NB4 (cell line): ENCODE measurements around the gene CD83.
A peak's percentile ranks its signal among the peaks of the same experiment; 100 is the strongest.

ENCODE experiments used
- DNase-seq: peaks from one replicate; pipeline ENCODE4 v3.0.0; 2010; ENCODE audit warnings: low read depth
- H3K4me3 ChIP-seq: one replicate; pipeline ENCODE4 v1.5.1; 2011; ENCODE audit warnings: mild to moderate bottlenecking, low read depth, low read length, moderate library complexity
- CTCF ChIP-seq: IDR thresholded peaks from one replicate; pipeline ENCODE4 v1.5.1; 2012; ENCODE audit warnings: low read depth, low read length
- MAX ChIP-seq: IDR thresholded peaks from 2 replicates; pipeline ENCODE4 v1.6.1; 2011; ENCODE audit warnings: low read depth, low read length
- MYC ChIP-seq: IDR thresholded peaks from 2 replicates; pipeline ENCODE4 v1.6.1; 2011; ENCODE audit warnings: low read depth, low read length
- POLR2A ChIP-seq: IDR thresholded peaks from 2 replicates; pipeline ENCODE4 v1.6.1; 2011; ENCODE audit warnings: mild to moderate bottlenecking; ENCODE audit not compliant: insufficient read length; ENCODE audit errors: extremely low read depth

The CD83 gene

GRCh38 chr6:14162826-14163225, 45.3 kb downstream of the CD83 start:
- TF ChIP-seq CTCF (no peak), POLR2A (no peak), MAX (no peak), MYC (no peak)
- DNase-seq: no peak
- no peak overlapping the region for H3K4me3 ChIP-seq

GRCh38 chr6:14165091-14165490, 47.5 kb downstream of the CD83 start:
- no peak overlapping the region for H3K4me3 ChIP-seq
- TF ChIP-seq MYC (no peak), CTCF (no peak), POLR2A (no peak), MAX (no peak)
- no peak for DNase-seq

- no peak for DNase-seq
- no peak overlapping the region for H3K4me3 ChIP-seq
- TF ChIP-seq MAX (no peak), CTCF (no peak)
These were observed 49.3 kb downstream of the CD83 start for GRCh38 chr6:14166839-14167238.

GRCh38 chr6:14170128-14170527, 52.6 kb downstream of the CD83 start:
- TF ChIP-seq CTCF (no peak), MYC (no peak), MAX (no peak), POLR2A (no peak)
- no peak for DNase-seq
- no peak overlapping the region for H3K4me3 ChIP-seq

GRCh38 chr6:14172562-14172961, 55.0 kb downstream of the CD83 start:
- TF ChIP-seq POLR2A (no peak), MYC (no peak), CTCF (no peak), MAX (no peak)
- H3K4me3 ChIP-seq: no peak overlapping the region
- DNase-seq: peak; percentile 30

GRCh38 chr6:14174226-14174625, 56.7 kb downstream of the CD83 start:
- TF ChIP-seq MYC (no peak), MAX (no peak), CTCF (no peak)
- H3K4me3 ChIP-seq: no peak overlapping the region
- DNase-seq: no peak
